OCI-LY3 (cell line): ENCODE results near the gene MAN2A2.

Experiments used
- H2AFZ ChIP-seq: fragments of 200-600, 300-600 bp; shearing (Covaris generic); 2 replicates; pipeline ENCODE4 v1.6.0; 2014; ENCODE audit warnings: antibody characterized with exemption, low read depth, low read length
- H3K27ac ChIP-seq: fragments of 200-600, 300-600 bp; sonication (generic); 2 replicates; pipeline ENCODE4 v1.5.1; 2014; ENCODE audit warnings: mild to moderate bottlenecking, low read length, moderate library complexity, mixed read lengths
- H3K27me3 ChIP-seq: fragments of 200-600, 300-600 bp; sonication (generic); 2 replicates; pipeline ENCODE4 v1.6.1; 2014; ENCODE audit warnings: low read depth, low read length, mixed read lengths
- H3K36me3 ChIP-seq: fragments of 200-600, 300-600 bp; sonication (generic); replicated peaks from 2 replicates; pipeline ENCODE3; 2014; ENCODE audit warnings: low read depth, low read length, mixed read lengths
- H3K4me1 ChIP-seq: fragments of 300-600, 200-600 bp; sonication (generic); 2 replicates; pipeline ENCODE4 v1.6.1; 2014; ENCODE audit warnings: low read length, mixed read lengths
- H3K4me2 ChIP-seq: fragments of 200-600, 300-600 bp; sonication (generic); 2 replicates; pipeline ENCODE4 v1.6.1; 2014; ENCODE audit warnings: low read length, mixed read lengths
- H3K4me3 ChIP-seq: fragments of 300-600, 200-600 bp; sonication (generic); 2 replicates; pipeline ENCODE4 v1.5.1; 2014; ENCODE audit warnings: antibody characterized with exemption, mild to moderate bottlenecking, low read length, moderate library complexity
- H3K79me2 ChIP-seq: fragments of 300-600, 200-600 bp; shearing (Covaris generic); 2 replicates; pipeline ENCODE4 v1.6.1; 2014; ENCODE audit warnings: mild to moderate bottlenecking, low read length, mixed read lengths
- H3K9ac ChIP-seq: fragments of 300-600, 200-600 bp; shearing (Covaris generic); 2 replicates; pipeline ENCODE4 v1.6.0; 2014; ENCODE audit warnings: mild to moderate bottlenecking, low read length, moderate library complexity
- H3K9me3 ChIP-seq: fragments of 200-600, 300-600 bp; shearing (Covaris generic); 2 replicates; pipeline ENCODE4 v1.6.1; 2014; ENCODE audit warnings: low read length, mixed read lengths; ENCODE audit not compliant: insufficient read depth
- H4K20me1 ChIP-seq: fragments of 200-600, 300-600 bp; sonication (generic); 2 replicates; pipeline ENCODE4 v1.6.1; 2016; ENCODE audit warnings: low read length, mixed read lengths; ENCODE audit not compliant: insufficient read depth
- CTCF ChIP-seq: fragments of 200-600, 300-600 bp; sonication (generic); IDR thresholded peaks from 2 replicates; pipeline ENCODE4 v1.5.1; 2014; ENCODE audit warnings: antibody characterized with exemption, low read length, low read depth
- EZH2phosphoT487 ChIP-seq: fragments of 200-600 bp; shearing (Covaris generic); IDR thresholded peaks from 2 replicates; pipeline ENCODE4 v1.6.1; 2018; ENCODE audit warnings: antibody characterized with exemption, mixed run types, low read depth

The MAN2A2 gene

GRCh38 chr15:90968434-90968833 lies 65.3 kb downstream of the MAN2A2 start:
- Histone ChIP-seq H3K36me3 (peaks cover 69% of the 10 kb centered on the region), H3K9ac (no peak overlapping the region), H3K27ac (no peak overlapping the region), H3K9me3 (no peaks in the 10 kb centered on the region), H3K79me2 (peaks cover 9% of the 10 kb centered on the region), H4K20me1 (no peaks in the 10 kb centered on the region; the same call in 1 of the 2 replicates), H3K4me3 (no peak overlapping the region), H2AFZ (no peak overlapping the region), H3K4me1 (no peaks in the 10 kb centered on the region), H3K27me3 (no peaks in the 10 kb centered on the region), H3K4me2 (no peak overlapping the region)
- TF ChIP-seq CTCF (no peak), EZH2phosphoT487 (no peak)

DNA sequence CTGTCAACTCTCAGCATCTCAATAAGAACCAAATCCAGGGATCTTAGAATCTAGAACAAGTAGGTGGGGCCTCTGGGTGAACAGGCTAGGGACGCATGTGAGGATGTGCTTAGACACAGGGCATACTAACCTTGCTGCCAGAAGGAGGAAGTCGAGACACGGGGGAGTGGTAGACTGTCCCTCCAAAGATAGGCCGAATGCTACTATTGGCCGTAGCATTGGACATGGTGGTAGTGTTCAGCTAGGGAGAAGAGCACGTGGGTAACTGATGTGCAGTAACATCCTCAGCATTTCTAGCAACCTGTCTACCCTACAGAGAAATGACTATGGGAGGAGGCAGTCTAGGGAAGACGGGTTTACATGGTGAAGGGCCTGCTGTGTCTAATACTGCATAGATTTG lies 67.2 kb downstream of the MAN2A2 start:
- Histone ChIP-seq H2AFZ (no peak overlapping the region), H3K4me3 (no peak overlapping the region), H3K27ac (no peak overlapping the region), H3K4me1 (no peaks in the 10 kb centered on the region), H3K4me2 (no peak overlapping the region), H3K9ac (no peak overlapping the region), H3K9me3 (no peaks in the 10 kb centered on the region), H3K27me3 (no peaks in the 10 kb centered on the region), H3K79me2 (no peaks in the 10 kb centered on the region), H4K20me1 (no peaks in the 10 kb centered on the region), H3K36me3 (peaks cover 69% of the 10 kb centered on the region)
- TF ChIP-seq EZH2phosphoT487 (no peak), CTCF (no peak)

GRCh38 chr15:90972133-90972532 lies 69.0 kb downstream of the MAN2A2 start:
- no peaks in the 10 kb centered on the region for H3K27me3 ChIP-seq
- H3K36me3 ChIP-seq = peaks cover 72% of the 10 kb centered on the region
- H4K20me1 ChIP-seq = no peaks in the 10 kb centered on the region
- no peaks in the 10 kb centered on the region for H3K79me2 ChIP-seq
- H3K4me3 ChIP-seq = no peak overlapping the region
- no peak for TF ChIP-seq EZH2phosphoT487
- no peak for TF ChIP-seq CTCF
- H3K4me2 ChIP-seq = no peak overlapping the region
- H3K27ac ChIP-seq = no peak overlapping the region
- no peaks in the 10 kb centered on the region for H3K9me3 ChIP-seq
- no peak overlapping the region for H2AFZ ChIP-seq
- no peak overlapping the region for H3K9ac ChIP-seq
- no peaks in the 10 kb centered on the region for H3K4me1 ChIP-seq
